ENCODE measurements around the gene ZCCHC2. TPM values are rescaled to one million over a fixed set of nuclear protein-coding genes. Genes with fewer than 3 reads are reported as not detected.

Gene ZCCHC2
- total RNA-seq, 2 donors from 2014 or later, result 14.4 to 16.9 TPM

DNA sequence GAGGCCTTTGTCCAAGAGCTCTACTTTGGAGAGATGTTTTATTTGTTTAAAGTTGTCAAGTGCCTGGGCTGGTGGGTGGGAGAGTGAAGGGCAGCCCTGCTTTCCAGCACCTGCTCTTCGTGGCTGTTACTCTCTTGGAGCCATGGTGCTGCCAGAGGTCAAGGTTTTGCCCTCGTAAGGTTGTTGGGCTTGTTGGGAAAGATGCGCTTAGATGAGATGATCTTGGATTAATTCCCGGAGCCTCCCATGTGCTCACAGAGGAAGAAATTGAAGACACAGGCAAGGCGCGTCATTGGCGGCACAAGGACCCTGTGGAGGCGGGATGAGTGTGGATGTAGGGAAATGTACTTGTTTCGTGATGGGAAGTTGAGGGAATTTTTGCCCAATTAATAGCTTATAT, 27.9 kb downstream of the ZCCHC2 start:
- Mint-ChIP-seq H3K9me3 (no peaks in the 10 kb centered on the region), H3K4me1 (no peaks in the 10 kb centered on the region), H3K27ac (no peak overlapping the region), H3K27me3 (ENCODE audit: insufficient read depth) (no peaks in the 10 kb centered on the region), H3K36me3 (ENCODE audit: low read depth) (peaks cover 27% of the 10 kb centered on the region), H3K4me3 (no peak overlapping the region)
- TF ChIP-seq CTCF (conservative IDR thresholded peaks at IDR 0.05), result no peak
- H3K9ac ChIP-seq (ENCODE audit: extremely low read depth, low read length, poor library complexity, severe bottlenecking), result no peak overlapping the region
- no peaks in the 10 kb centered on the region for H3K27me3 ChIP-seq (ENCODE audit: control insufficient read depth, insufficient read depth, low read length, poor library complexity, severe bottlenecking)
- 92 to 100% methylated on average over 7 to 8 of the region's 9 CpGs for WGBS, 2 experiments (ENCODE audit: insufficient coverage in 1 of 2, insufficient read length in 1 of 2)
- H3K36me3 ChIP-seq (ENCODE audit: control insufficient read depth, insufficient read depth, low read length), result peaks cover 10% of the 10 kb centered on the region
- H3K4me1 ChIP-seq (ENCODE audit: control insufficient read depth, insufficient read depth, low read length), result no peaks in the 10 kb centered on the region
- no peak overlapping the region for H3K4me3 ChIP-seq (ENCODE audit: low read length)
- H3K9me3 ChIP-seq (ENCODE audit: control insufficient read depth, low read length), result no peaks in the 10 kb centered on the region
- DNase-seq, result no peak
- no peak overlapping the region for H3K27ac ChIP-seq (ENCODE audit: low read depth, low read length)

- H3K9ac ChIP-seq (ENCODE audit: extremely low read depth, low read length, poor library complexity, severe bottlenecking), result no peak overlapping the region
- WGBS, 2 experiments (ENCODE audit: insufficient coverage in 1 of 2, insufficient read length in 1 of 2), result 95 to 97% methylated on average over 3 of the region's 4 CpGs
- no peaks in the 10 kb centered on the region for H3K27me3 ChIP-seq (ENCODE audit: control insufficient read depth, insufficient read depth, low read length, poor library complexity, severe bottlenecking)
- H3K36me3 Mint-ChIP-seq (ENCODE audit: low read depth), result peaks cover 28% of the 10 kb centered on the region
- no peaks in the 10 kb centered on the region for H3K9me3 ChIP-seq (ENCODE audit: control insufficient read depth, low read length)
- TF ChIP-seq CTCF (conservative IDR thresholded peaks at IDR 0.05), result no peak
- peaks cover 20% of the 10 kb centered on the region for H3K36me3 ChIP-seq (ENCODE audit: control insufficient read depth, insufficient read depth, low read length)
- no peaks in the 10 kb centered on the region for H3K4me1 ChIP-seq (ENCODE audit: control insufficient read depth, insufficient read depth, low read length)
- no peaks in the 10 kb centered on the region for H3K4me1 Mint-ChIP-seq
- no peak overlapping the region for H3K4me3 ChIP-seq (ENCODE audit: low read length)
- H3K27me3 Mint-ChIP-seq (ENCODE audit: insufficient read depth), result no peaks in the 10 kb centered on the region
- no peak overlapping the region for H3K27ac ChIP-seq (ENCODE audit: low read depth, low read length)
- no peaks in the 10 kb centered on the region for H3K9me3 Mint-ChIP-seq
- no peak for DNase-seq
- H3K27ac Mint-ChIP-seq, result no peak overlapping the region
- no peak overlapping the region for H3K4me3 Mint-ChIP-seq
Measured at GRCh38 chr18:62551972-62552513, 29.2 kb downstream of the ZCCHC2 start.

- TF ChIP-seq CTCF (conservative IDR thresholded peaks at IDR 0.05), result no peak
- Histone ChIP-seq H3K9ac (ENCODE audit: extremely low read depth, low read length, poor library complexity, severe bottlenecking) (no peak overlapping the region), H3K4me3 (ENCODE audit: low read length) (no peak overlapping the region), H3K9me3 (ENCODE audit: control insufficient read depth, low read length) (no peaks in the 10 kb centered on the region), H3K27ac (ENCODE audit: low read depth, low read length) (no peak overlapping the region), H3K36me3 (ENCODE audit: control insufficient read depth, insufficient read depth, low read length) (peaks cover 32% of the 10 kb centered on the region), H3K27me3 (ENCODE audit: control insufficient read depth, insufficient read depth, low read length, poor library complexity, severe bottlenecking) (no peaks in the 10 kb centered on the region), H3K4me1 (ENCODE audit: control insufficient read depth, insufficient read depth, low read length) (no peaks in the 10 kb centered on the region)
- H3K36me3 Mint-ChIP-seq (ENCODE audit: low read depth), result peaks cover 33% of the 10 kb centered on the region
- H3K27ac Mint-ChIP-seq, result no peak overlapping the region
- WGBS, 2 experiments (ENCODE audit: insufficient coverage in 1 of 2, insufficient read length in 1 of 2), result 95 to 100% methylated on average over 3 to 6 of the region's 6 CpGs
- H3K27me3 Mint-ChIP-seq (ENCODE audit: insufficient read depth), result no peaks in the 10 kb centered on the region
- DNase-seq, result no peak
- H3K4me1 Mint-ChIP-seq, result no peaks in the 10 kb centered on the region
- no peak overlapping the region for H3K4me3 Mint-ChIP-seq
- H3K9me3 Mint-ChIP-seq, result no peaks in the 10 kb centered on the region
Measured at GRCh38 chr18:62554061-62554815, 31.4 kb downstream of the ZCCHC2 start.

Measured in endodermal cell (in vitro differentiated cells).